ENCODE data around the gene ADAMTSL2. TPM values are rescaled to one million over a fixed set of nuclear protein-coding genes. Genes with fewer than 3 reads are reported as not detected.

Gene ADAMTSL2
- total and polyA plus RNA-seq, 3 experiments from 2014 or later = not detected

DNA sequence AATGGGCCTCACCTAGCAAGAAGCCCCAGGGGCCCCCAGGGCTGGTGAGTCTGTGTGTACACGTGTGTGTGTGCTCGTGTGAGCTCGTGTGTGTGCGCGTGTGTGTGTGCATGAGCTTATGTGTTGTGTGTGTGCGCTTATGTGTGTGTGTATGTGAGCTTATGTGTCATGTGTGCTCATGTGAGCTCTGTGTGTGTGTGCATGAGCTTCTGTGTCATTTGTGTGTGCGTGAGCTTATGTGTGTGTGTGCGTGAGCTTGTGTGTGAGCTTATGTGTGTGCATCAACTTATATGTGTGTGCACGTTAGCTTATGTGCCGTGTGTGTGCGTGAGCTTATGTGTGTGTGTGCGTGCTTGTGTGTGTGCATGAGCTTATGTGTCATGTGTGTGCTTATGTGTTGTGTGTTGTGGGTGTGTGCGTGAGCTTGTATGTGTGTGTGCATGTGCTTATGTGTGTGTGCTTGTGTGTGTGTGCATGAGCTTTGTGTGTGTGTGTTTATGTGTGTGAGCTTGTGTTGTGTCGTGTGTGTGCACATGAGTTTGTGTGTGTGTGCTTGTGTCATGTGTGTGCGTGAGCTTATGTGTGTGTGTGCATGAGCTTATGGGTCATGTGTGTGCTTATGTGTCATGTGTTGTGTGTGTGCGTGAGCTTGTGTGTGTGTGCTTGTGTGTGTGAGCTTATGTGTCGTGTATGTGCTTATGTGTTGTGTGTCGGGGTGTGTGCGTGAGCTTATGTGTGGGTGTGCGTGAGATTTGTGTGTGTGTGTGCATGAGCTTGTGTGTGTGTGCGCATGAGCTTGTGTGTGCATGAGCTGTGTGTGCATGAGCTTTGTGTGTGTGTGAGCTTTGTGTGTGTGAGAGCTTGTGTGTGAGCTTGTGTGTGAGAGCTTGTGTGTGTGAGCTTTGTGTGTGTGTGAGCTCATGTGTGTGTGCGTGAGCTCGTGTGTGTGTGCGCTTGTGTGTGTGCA, 38.9 kb upstream of the ADAMTSL2 start:
- Histone ChIP-seq H3K9me3 (ENCODE audit: low read length) (no peaks in the 10 kb centered on the region), H3K27me3 (ENCODE audit: insufficient read depth, low read length, poor library complexity, severe bottlenecking) (peaks cover 4% of the 10 kb centered on the region), H3K36me3 (ENCODE audit: insufficient read depth, low read length) (no peaks in the 10 kb centered on the region), H3K27ac (ENCODE audit: low read depth, low read length) (no peak overlapping the region), H3K4me3 (ENCODE audit: low read length) (no peak overlapping the region), H3K4me1 (ENCODE audit: insufficient read depth, low read length) (no peaks in the 10 kb centered on the region)
- Mint-ChIP-seq H3K27me3 (peaks cover 5 to 18% of the 10 kb centered on the region in 2 donors), H3K4me1 (no peaks in the 10 kb centered on the region), H3K4me3 (no peak overlapping the region), H3K36me3 (peaks cover 0 to 2% (median under 1%) of the 10 kb centered on the region in 3 donors), H3K27ac (no peak overlapping the region), H3K9me3 (peaks cover 0 to under 1% (median 0%) of the 10 kb centered on the region in 5 donors)
- POLR2A ChIA-PET = no interaction called here
- CTCF ChIA-PET = interaction anchor here (1.1 to 2.6 kb wide), 3 partner anchors 9 to 310 kb away, joined by 3 to 8 read pairs (median 6); no protein-coding TSS in a partner anchor
- no peak for DNase-seq

- no peak overlapping the region for H3K27ac Mint-ChIP-seq
- no peak overlapping the region for H3K4me3 ChIP-seq (ENCODE audit: low read length)
- no peak for DNase-seq
- H3K36me3 Mint-ChIP-seq = peaks cover 0 to 13% (median 2%) of the 10 kb centered on the region in 3 donors
- no peaks in the 10 kb centered on the region for H3K27me3 ChIP-seq (ENCODE audit: insufficient read depth, low read length, poor library complexity, severe bottlenecking)
- no peak overlapping the region for H3K27ac ChIP-seq (ENCODE audit: low read depth, low read length)
- no peaks in the 10 kb centered on the region for H3K4me1 Mint-ChIP-seq
- no peaks in the 10 kb centered on the region for H3K4me1 ChIP-seq (ENCODE audit: insufficient read depth, low read length)
- no peaks in the 10 kb centered on the region for H3K9me3 ChIP-seq (ENCODE audit: low read length)
- CTCF ChIA-PET = interaction anchor here (2.6 kb wide), 1 partner anchor 311 kb away, joined by 8 read pairs; no protein-coding TSS in a partner anchor
- H3K36me3 ChIP-seq (ENCODE audit: insufficient read depth, low read length) = no peaks in the 10 kb centered on the region
- POLR2A ChIA-PET = no interaction called here
- no peak overlapping the region for H3K4me3 Mint-ChIP-seq
- peaks cover 15 to 20% of the 10 kb centered on the region in 2 donors for H3K27me3 Mint-ChIP-seq
- H3K9me3 Mint-ChIP-seq = peaks cover 4 to 13% (median 12%) of the 10 kb centered on the region in 5 donors
Observed at GRCh38 chr9:133496861-133497842, 37.4 kb upstream of the ADAMTSL2 start.

DNA sequence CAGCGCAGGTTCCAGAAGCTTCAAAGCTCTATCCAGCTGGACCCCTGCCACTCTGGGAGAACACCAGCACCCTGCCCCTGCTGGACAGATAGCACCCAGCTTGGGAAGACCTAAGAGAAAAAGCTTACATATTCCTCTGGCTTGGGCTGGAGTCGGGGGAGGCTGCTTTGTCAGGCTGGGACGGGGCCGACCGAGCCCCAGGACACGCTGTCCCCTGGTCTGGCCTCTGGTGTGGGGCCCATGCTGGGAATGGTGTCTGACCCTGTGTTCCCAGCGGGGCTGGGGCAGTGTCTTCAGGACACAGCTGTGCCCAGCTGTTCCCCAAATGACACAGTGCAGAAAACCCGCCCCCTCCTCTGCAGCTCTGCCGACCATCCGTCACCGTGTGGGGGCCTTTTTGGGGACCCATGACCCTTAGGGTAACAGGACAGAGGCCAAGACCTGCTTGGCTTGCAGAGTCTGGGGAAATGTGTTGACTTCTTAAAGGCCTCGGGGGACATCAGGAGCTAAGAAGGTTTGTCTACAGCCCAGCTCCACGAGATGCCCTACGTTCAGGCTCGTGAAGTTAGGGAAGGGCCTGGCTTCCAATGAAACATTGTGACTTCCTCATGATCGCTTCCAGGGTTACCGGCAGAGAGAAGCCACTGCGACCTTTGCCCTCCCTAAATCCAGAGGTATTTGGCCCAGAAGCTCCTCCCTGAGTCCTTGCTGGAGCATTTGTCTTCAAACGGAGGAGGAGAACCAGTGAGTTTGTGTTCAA, 35.2 kb upstream of the ADAMTSL2 start:
- no peak for DNase-seq
- Histone ChIP-seq H3K4me3 (ENCODE audit: low read length) (no peak overlapping the region), H3K36me3 (ENCODE audit: insufficient read depth, low read length) (no peaks in the 10 kb centered on the region), H3K27me3 (ENCODE audit: insufficient read depth, low read length, poor library complexity, severe bottlenecking) (no peaks in the 10 kb centered on the region), H3K4me1 (ENCODE audit: insufficient read depth, low read length) (no peaks in the 10 kb centered on the region), H3K27ac (ENCODE audit: low read depth, low read length) (no peak overlapping the region), H3K9me3 (ENCODE audit: low read length) (no peaks in the 10 kb centered on the region)
- no peak overlapping the region for H3K27ac Mint-ChIP-seq
- peaks cover 20 to 34% of the 10 kb centered on the region in 2 donors for H3K27me3 Mint-ChIP-seq
- H3K4me1 Mint-ChIP-seq = no peaks in the 10 kb centered on the region
- no peak overlapping the region for H3K4me3 Mint-ChIP-seq
- CTCF ChIA-PET = no interaction called here
- POLR2A ChIA-PET = no interaction called here
- H3K36me3 Mint-ChIP-seq = peaks cover 0 to 19% (median 2%) of the 10 kb centered on the region in 3 donors
- H3K9me3 Mint-ChIP-seq = peaks cover 10 to 23% (median 20%) of the 10 kb centered on the region in 5 donors

DNA sequence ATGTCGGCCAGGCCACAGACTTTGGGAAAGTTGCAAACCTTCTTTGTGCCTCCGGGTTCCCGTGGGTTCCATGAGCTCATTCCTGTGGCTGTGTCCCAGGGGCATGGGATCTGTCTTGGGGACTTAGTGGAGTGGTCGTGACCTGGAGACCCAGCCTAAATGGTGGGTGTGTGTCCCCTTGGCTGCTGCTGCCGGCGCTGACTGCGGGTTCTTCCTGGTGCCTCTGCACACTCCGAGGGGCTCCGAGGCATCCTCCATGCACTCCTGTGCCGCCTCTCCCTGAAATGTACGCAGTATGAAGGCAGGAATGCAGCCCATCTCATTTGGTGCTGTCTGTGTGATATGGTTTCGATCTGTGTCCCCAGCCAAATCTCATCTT, 34.6 kb upstream of the ADAMTSL2 start:
- POLR2A ChIA-PET = no interaction called here
- H3K27me3 ChIP-seq (ENCODE audit: insufficient read depth, low read length, poor library complexity, severe bottlenecking) = no peaks in the 10 kb centered on the region
- H3K4me3 ChIP-seq (ENCODE audit: low read length) = no peak overlapping the region
- no peaks in the 10 kb centered on the region for H3K36me3 ChIP-seq (ENCODE audit: insufficient read depth, low read length)
- H3K9me3 Mint-ChIP-seq = peaks cover 10 to 23% (median 20%) of the 10 kb centered on the region in 5 donors
- H3K27ac ChIP-seq (ENCODE audit: low read depth, low read length) = no peak overlapping the region
- H3K36me3 Mint-ChIP-seq = peaks cover 0 to 19% (median 2%) of the 10 kb centered on the region in 3 donors
- H3K4me1 Mint-ChIP-seq = no peaks in the 10 kb centered on the region
- no peak overlapping the region for H3K27ac Mint-ChIP-seq
- H3K4me3 Mint-ChIP-seq = no peak overlapping the region
- peaks cover 20 to 34% of the 10 kb centered on the region in 2 donors for H3K27me3 Mint-ChIP-seq
- CTCF ChIA-PET = no interaction called here
- no peak for DNase-seq
- H3K9me3 ChIP-seq (ENCODE audit: low read length) = no peaks in the 10 kb centered on the region
- H3K4me1 ChIP-seq (ENCODE audit: insufficient read depth, low read length) = no peaks in the 10 kb centered on the region

GRCh38 chr9:133502112-133502511, 32.4 kb upstream of the ADAMTSL2 start:
- POLR2A ChIA-PET = no interaction called here
- H3K27me3 ChIP-seq (ENCODE audit: insufficient read depth, low read length, poor library complexity, severe bottlenecking) = no peaks in the 10 kb centered on the region
- no peaks in the 10 kb centered on the region for H3K36me3 ChIP-seq (ENCODE audit: insufficient read depth, low read length)
- H3K27ac ChIP-seq (ENCODE audit: low read depth, low read length) = no peak overlapping the region
- Mint-ChIP-seq H3K4me1 (no peaks in the 10 kb centered on the region), H3K27me3 (peaks cover 20 to 34% of the 10 kb centered on the region in 2 donors), H3K9me3 (peaks cover 10 to 23% (median 20%) of the 10 kb centered on the region in 5 donors), H3K36me3 (peaks cover 0 to 19% (median 2%) of the 10 kb centered on the region in 3 donors), H3K4me3 (no peak overlapping the region), H3K27ac (no peak overlapping the region)
- no peak for DNase-seq
- H3K9me3 ChIP-seq (ENCODE audit: low read length) = no peaks in the 10 kb centered on the region
- no peaks in the 10 kb centered on the region for H3K4me1 ChIP-seq (ENCODE audit: insufficient read depth, low read length)
- no peak overlapping the region for H3K4me3 ChIP-seq (ENCODE audit: low read length)
- CTCF ChIA-PET = no interaction called here

GRCh38 chr9:133505186-133505830, 29.2 kb upstream of the ADAMTSL2 start:
- peaks cover 0 to 19% (median 0%) of the 10 kb centered on the region in 3 donors for H3K36me3 Mint-ChIP-seq
- no peaks in the 10 kb centered on the region for H3K9me3 ChIP-seq (ENCODE audit: low read length)
- no peaks in the 10 kb centered on the region for H3K27me3 ChIP-seq (ENCODE audit: insufficient read depth, low read length, poor library complexity, severe bottlenecking)
- no peak overlapping the region for H3K27ac Mint-ChIP-seq
- H3K4me3 ChIP-seq (ENCODE audit: low read length) = no peak overlapping the region
- no peak for DNase-seq
- H3K27me3 Mint-ChIP-seq = peaks cover 17% of the 10 kb centered on the region in 2 donors
- ChIA-PET POLR2A (no interaction called here), CTCF (no interaction called here)
- peaks cover 27% of the 10 kb centered on the region for H3K4me1 ChIP-seq (ENCODE audit: insufficient read depth, low read length)
- H3K4me1 Mint-ChIP-seq = peaks cover 10 to 12% (median 12%) of the 10 kb centered on the region in 3 donors
- no peak overlapping the region for H3K4me3 Mint-ChIP-seq
- no peaks in the 10 kb centered on the region for H3K36me3 ChIP-seq (ENCODE audit: insufficient read depth, low read length)
- H3K9me3 Mint-ChIP-seq = peaks cover 10 to 23% (median 20%) of the 10 kb centered on the region in 5 donors
- no peak overlapping the region for H3K27ac ChIP-seq (ENCODE audit: low read depth, low read length)
